ENCODE measurements around the gene NTN1. TPM values are rescaled to one million over a fixed set of nuclear protein-coding genes. Genes with fewer than 3 reads are reported as not detected.

Gene NTN1
- total RNA-seq, 2 experiments from 2014 or later: 0.28 TPM; not detected in 1

- Mint-ChIP-seq H3K27ac (no peak overlapping the region), H3K9me3 (ENCODE audit: low read depth) (no peaks in the 10 kb centered on the region), H3K36me3 (no peaks in the 10 kb centered on the region), H3K4me1 (peaks cover 7% of the 10 kb centered on the region), H3K27me3 (peaks cover 15% of the 10 kb centered on the region), H3K4me3 (no peak overlapping the region)
- CTCF ChIA-PET: no interaction called here
- DNase-seq (no peak), ATAC-seq (no peak)
These were observed 184.5 kb downstream of the NTN1 start for GRCh38 chr17:9205520-9206409.

DNA sequence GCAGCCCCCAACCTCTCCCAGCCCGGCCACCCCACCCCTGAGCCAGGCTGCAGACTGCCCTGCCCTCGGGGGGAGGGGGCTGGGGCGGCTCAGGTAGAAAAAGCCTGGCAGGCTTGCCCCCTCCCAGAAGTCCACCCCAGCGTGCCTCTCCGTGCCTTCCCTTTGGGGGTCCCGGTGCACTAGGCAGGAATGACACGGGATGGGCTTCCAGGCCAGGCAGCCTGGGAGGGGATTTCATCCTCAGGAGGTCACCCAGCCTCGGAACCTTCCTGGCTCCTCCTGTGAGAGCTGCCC, 185.0 kb downstream of the NTN1 start:
- CTCF ChIA-PET: no interaction called here
- DNase-seq: no peak
- no peaks in the 10 kb centered on the region for H3K36me3 Mint-ChIP-seq
- H3K27me3 Mint-ChIP-seq: peaks cover 12% of the 10 kb centered on the region
- no peak overlapping the region for H3K27ac Mint-ChIP-seq
- H3K4me3 Mint-ChIP-seq: no peak overlapping the region
- peaks cover 7% of the 10 kb centered on the region for H3K4me1 Mint-ChIP-seq
- no peaks in the 10 kb centered on the region for H3K9me3 Mint-ChIP-seq (ENCODE audit: low read depth)
- ATAC-seq: no peak

DNA sequence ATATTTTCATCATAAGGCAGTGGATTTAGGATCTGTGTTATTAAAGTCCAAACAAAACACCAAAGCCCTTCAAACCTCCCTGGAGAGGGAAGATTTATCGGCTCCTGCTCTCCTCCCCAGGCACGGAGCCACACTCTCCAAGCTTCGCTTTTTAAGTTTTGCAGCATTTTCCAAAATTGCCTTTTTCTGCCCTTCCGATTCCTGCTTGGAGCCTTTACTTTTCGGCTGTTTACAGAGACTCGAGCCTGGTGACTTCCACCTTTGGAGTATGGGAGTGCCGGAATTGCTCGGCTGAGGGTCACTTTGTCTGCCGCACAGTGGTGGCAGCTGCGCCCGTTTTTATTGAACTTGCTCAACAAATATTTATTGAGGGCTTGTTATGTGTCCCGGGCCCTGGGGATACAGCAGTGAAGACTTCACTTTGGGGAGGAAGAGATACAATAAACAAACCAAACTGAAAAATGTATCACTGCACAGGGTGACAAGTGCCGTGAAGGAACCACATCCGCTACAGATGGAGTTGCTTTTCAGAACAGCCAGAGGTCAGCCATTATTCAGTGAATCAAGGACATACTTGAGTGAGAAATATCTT, 185.5 kb downstream of the NTN1 start:
- no peak for DNase-seq
- no peaks in the 10 kb centered on the region for H3K36me3 Mint-ChIP-seq
- H3K27ac Mint-ChIP-seq: no peak overlapping the region
- H3K4me1 Mint-ChIP-seq: peaks cover 7% of the 10 kb centered on the region
- H3K9me3 Mint-ChIP-seq (ENCODE audit: low read depth): no peaks in the 10 kb centered on the region
- H3K4me3 Mint-ChIP-seq: no peak overlapping the region
- no peak for ATAC-seq
- CTCF ChIA-PET: no interaction called here
- peaks cover 12% of the 10 kb centered on the region for H3K27me3 Mint-ChIP-seq

DNA sequence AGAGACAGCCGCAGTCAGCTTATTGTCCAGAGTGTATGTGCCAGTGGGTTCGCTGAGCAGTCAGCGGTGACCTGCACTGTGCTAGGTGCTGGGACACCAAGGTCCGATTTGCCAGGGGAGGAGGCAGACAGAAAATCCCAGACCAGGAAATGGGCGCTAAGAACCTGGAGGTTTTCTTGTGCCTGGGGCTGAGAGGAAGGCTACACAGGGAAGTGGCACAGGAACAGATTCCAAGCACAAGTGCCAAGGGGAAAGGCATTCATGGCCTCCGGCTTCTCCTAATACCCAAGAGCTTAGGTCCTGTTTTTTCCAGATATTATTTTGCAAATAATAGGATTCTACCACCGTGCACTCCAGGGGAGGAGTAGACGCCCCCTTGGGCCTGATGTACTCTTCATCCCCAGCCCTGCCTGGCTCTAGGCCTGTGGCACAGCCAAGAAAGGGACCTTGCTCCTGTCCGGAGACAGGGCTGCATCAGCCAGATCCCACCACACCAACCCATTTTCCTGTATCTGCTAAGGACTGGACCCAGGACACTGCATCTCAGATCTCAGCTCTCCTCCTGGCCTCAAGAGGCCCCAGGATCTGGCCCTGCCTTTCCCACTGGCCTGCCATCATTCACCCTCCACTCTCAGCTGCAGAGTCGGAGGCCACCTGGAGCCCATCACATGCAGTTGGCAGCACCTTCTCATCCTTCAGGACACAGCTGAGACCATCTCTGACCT, 187.2 kb downstream of the NTN1 start:
- CTCF ChIA-PET: interaction anchor here (0.6 kb wide), 1 partner anchor 10 kb away, joined by 4 read pairs; no protein-coding TSS in a partner anchor
- H3K27me3 Mint-ChIP-seq: peaks cover 10% of the 10 kb centered on the region
- H3K36me3 Mint-ChIP-seq: no peaks in the 10 kb centered on the region
- ATAC-seq (no peak), DNase-seq (no peak)
- H3K9me3 Mint-ChIP-seq (ENCODE audit: low read depth): peaks cover under 1% of the 10 kb centered on the region
- no peaks in the 10 kb centered on the region for H3K4me1 Mint-ChIP-seq
- no peak overlapping the region for H3K27ac Mint-ChIP-seq
- H3K4me3 Mint-ChIP-seq: no peak overlapping the region

GRCh38 chr17:9209347-9209746, 188.0 kb downstream of the NTN1 start:
- no peaks in the 10 kb centered on the region for H3K4me1 Mint-ChIP-seq
- H3K9me3 Mint-ChIP-seq (ENCODE audit: low read depth): peaks cover 2% of the 10 kb centered on the region
- CTCF ChIA-PET: no interaction called here
- H3K27me3 Mint-ChIP-seq: peaks cover 8% of the 10 kb centered on the region
- H3K27ac Mint-ChIP-seq: no peak overlapping the region
- no peak overlapping the region for H3K4me3 Mint-ChIP-seq
- DNase-seq: no peak
- H3K36me3 Mint-ChIP-seq: no peaks in the 10 kb centered on the region
- no peak for ATAC-seq

GRCh38 chr17:9209781-9210370, 188.6 kb downstream of the NTN1 start:
- no peaks in the 10 kb centered on the region for H3K36me3 Mint-ChIP-seq
- ATAC-seq (no peak), DNase-seq (no peak)
- CTCF ChIA-PET: no interaction called here
- H3K27ac Mint-ChIP-seq: no peak overlapping the region
- H3K4me3 Mint-ChIP-seq: no peak overlapping the region
- H3K27me3 Mint-ChIP-seq: peaks cover 5% of the 10 kb centered on the region
- H3K9me3 Mint-ChIP-seq (ENCODE audit: low read depth): peaks cover 2% of the 10 kb centered on the region
- no peaks in the 10 kb centered on the region for H3K4me1 Mint-ChIP-seq

GRCh38 chr17:9211133-9211765, 189.9 kb downstream of the NTN1 start:
- Mint-ChIP-seq H3K4me1 (no peaks in the 10 kb centered on the region), H3K36me3 (no peaks in the 10 kb centered on the region), H3K27me3 (peaks cover 2% of the 10 kb centered on the region), H3K27ac (no peak overlapping the region), H3K9me3 (ENCODE audit: low read depth) (peaks cover 13% of the 10 kb centered on the region), H3K4me3 (no peak overlapping the region)
- CTCF ChIA-PET: no interaction called here
- ATAC-seq (no peak), DNase-seq (no peak)

DNA sequence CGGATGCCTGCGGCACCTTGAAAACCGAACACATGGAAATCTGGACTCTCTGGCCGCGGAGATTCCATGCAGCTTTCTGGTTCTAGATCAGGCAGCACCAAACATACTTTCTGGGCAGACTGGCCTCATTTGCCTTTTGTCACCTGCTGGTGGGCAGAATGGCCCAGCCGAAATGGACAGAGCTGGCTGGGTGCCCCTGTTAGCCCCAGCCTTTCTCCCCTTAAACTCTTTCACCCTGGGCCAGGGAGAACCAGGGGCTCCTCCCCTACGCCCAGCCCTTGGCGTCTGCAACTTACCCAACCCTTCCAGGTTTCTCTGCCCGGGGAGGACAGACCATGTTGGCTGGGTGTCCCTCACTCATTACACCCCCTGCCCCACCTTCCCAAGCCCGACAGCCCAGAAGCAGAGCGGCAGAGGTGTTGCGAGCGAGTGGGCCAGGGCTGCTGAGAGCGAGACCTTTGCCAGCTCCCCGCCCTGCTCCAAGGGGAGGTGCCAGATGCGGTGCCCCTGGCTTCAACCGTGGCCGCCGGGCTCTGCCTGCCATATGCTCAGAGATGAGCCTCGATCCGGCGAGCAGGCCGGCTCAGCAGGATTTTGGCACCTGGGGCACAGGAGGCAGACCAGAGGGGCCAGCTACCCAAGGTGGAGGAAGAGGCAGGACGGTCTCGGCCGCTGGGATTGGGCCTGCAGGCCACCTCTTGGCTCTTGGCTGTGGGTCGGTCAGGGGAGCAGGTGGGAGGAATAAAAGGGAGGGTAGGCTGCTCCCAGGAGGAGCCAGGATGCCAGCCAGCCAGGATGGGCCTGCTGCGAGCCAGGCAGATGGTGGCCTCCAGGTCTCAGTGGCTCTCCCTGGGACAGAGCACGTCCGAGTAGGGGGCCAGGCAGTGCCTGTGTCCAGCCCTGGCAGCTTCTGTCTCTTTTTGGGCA, 191.3 kb downstream of the NTN1 start:
- DNase-seq (no peak), ATAC-seq (no peak)
- no peaks in the 10 kb centered on the region for H3K36me3 Mint-ChIP-seq
- peaks cover 2% of the 10 kb centered on the region for H3K27me3 Mint-ChIP-seq
- H3K4me3 Mint-ChIP-seq: no peak overlapping the region
- no peaks in the 10 kb centered on the region for H3K4me1 Mint-ChIP-seq
- H3K27ac Mint-ChIP-seq: no peak overlapping the region
- CTCF ChIA-PET: no interaction called here
- H3K9me3 Mint-ChIP-seq (ENCODE audit: low read depth): peaks cover 17% of the 10 kb centered on the region

GRCh38 chr17:9213303-9213640, 192.0 kb downstream of the NTN1 start:
- CTCF ChIA-PET: no interaction called here
- Mint-ChIP-seq H3K4me3 (no peak overlapping the region), H3K27ac (no peak overlapping the region), H3K36me3 (no peaks in the 10 kb centered on the region), H3K27me3 (peaks cover 2% of the 10 kb centered on the region), H3K4me1 (no peaks in the 10 kb centered on the region), H3K9me3 (ENCODE audit: low read depth) (peaks cover 17% of the 10 kb centered on the region)
- ATAC-seq: no peak
- DNase-seq: no peak

DNA sequence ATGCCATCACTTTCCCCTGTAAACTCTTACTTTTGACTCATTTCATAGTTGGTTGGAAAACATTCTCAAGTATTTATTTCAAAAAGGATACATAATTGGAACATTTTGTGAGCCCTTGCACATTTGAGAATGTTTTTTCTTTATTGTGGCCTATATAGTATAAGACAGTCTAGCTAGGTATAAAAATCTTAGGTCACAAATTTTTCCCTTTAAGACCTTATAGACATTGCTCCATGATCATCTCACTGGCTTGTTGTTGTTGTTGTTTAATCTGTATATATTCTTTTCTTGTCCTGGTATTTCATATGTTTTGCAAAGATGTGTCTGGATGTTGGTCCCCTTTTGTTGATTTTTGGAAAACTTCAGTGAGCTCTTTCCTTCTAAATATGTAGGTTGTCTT, 194.2 kb downstream of the NTN1 start:
- ATAC-seq: no peak
- CTCF ChIA-PET: no interaction called here
- H3K4me1 Mint-ChIP-seq: no peaks in the 10 kb centered on the region
- peaks cover 17% of the 10 kb centered on the region for H3K9me3 Mint-ChIP-seq (ENCODE audit: low read depth)
- no peak for DNase-seq
- H3K4me3 Mint-ChIP-seq: no peak overlapping the region
- H3K27me3 Mint-ChIP-seq: no peaks in the 10 kb centered on the region
- H3K36me3 Mint-ChIP-seq: no peaks in the 10 kb centered on the region
- H3K27ac Mint-ChIP-seq: no peak overlapping the region

GRCh38 chr17:9217151-9218056, 196.1 kb downstream of the NTN1 start:
- Mint-ChIP-seq H3K4me3 (no peak overlapping the region), H3K27me3 (no peaks in the 10 kb centered on the region), H3K4me1 (no peaks in the 10 kb centered on the region), H3K27ac (no peak overlapping the region), H3K9me3 (ENCODE audit: low read depth) (peaks cover 17% of the 10 kb centered on the region), H3K36me3 (no peaks in the 10 kb centered on the region)
- no peak for ATAC-seq
- CTCF ChIA-PET: no interaction called here
- DNase-seq: no peak

DNA sequence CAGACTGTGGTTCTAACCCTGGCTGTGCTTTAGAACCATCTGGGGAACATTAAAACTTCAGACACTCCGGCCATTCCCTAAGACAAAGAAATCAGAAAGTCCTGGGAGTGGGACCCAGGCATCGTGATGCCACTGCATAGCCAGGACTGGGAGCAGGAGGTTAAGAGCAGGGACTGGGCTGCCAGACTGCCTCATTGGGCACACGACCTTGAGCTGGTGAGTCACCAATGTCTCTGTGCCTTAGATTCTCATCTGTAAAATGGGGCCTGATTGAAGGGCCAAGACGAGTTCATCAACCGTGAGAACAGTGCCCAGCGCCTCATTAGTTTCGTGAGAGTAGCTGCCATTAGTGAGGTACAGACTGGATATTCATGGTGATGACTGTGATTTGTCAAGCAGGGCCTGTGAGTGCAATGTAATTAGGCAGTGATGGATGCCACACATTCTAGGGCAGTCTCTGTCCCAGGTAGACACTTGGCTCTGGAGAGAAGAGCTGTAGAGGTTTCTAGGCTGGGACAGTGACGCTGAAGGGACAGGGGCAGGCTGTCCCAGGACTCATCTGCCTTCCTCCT, 196.8 kb downstream of the NTN1 start:
- Mint-ChIP-seq H3K27ac (no peak overlapping the region), H3K36me3 (no peaks in the 10 kb centered on the region)
- no peak for ATAC-seq

More for the DNA sequence above, 196.8 kb downstream of the NTN1 start:
- DNase-seq: no peak
- no peaks in the 10 kb centered on the region for H3K27me3 Mint-ChIP-seq
- no peaks in the 10 kb centered on the region for H3K4me1 Mint-ChIP-seq
- peaks cover 17% of the 10 kb centered on the region for H3K9me3 Mint-ChIP-seq (ENCODE audit: low read depth)
- CTCF ChIA-PET: no interaction called here
- H3K4me3 Mint-ChIP-seq: no peak overlapping the region
